Stimulated activated CD8-positive, alpha-beta memory T cell treated with anti-CD3 and anti-CD28 coated beads, Interleukin-12 subunit alpha, Interleukin-12 subunit beta, amount 100 ng/mL, for 1 hour (primary cell): ENCODE results near the gene LENG9.
"Not testable (repeated sequence)": the region's sequence is repeated elsewhere in the genome, so short reads cannot be mapped to it uniquely, and the experiment has no call there.

Source experiments
- DNase-seq: peaks from one replicate; pipeline ENCODE4 v3.0.0-alpha.2; 2020; ENCODE audit warnings: low read depth

The LENG9 gene

GRCh38 chr19:54459282-54460229 lies 4.0 kb downstream of the LENG9 start:
- no peak for DNase-seq

GRCh38 chr19:54458648-54459281 lies 4.8 kb downstream of the LENG9 start:
- DNase-seq = no peak

- DNase-seq = no peak
Measured at GRCh38 chr19:54457773-54458647, 5.6 kb downstream of the LENG9 start.

- no peak for DNase-seq
Measured at GRCh38 chr19:54456423-54457373, 6.9 kb downstream of the LENG9 start.

GRCh38 chr19:54455786-54456422 lies 7.7 kb downstream of the LENG9 start:
- no peak for DNase-seq

GRCh38 chr19:54454781-54455675 lies 8.6 kb downstream of the LENG9 start:
- DNase-seq = no peak

GRCh38 chr19:54453921-54454780 lies 9.4 kb downstream of the LENG9 start:
- DNase-seq = no peak

- no peak for DNase-seq
Measured at GRCh38 chr19:54452626-54453025, 11.0 kb downstream of the LENG9 start.

- no peak for DNase-seq
Measured at GRCh38 chr19:54451997-54452396, 11.6 kb downstream of the LENG9 start.

- DNase-seq = no peak
Measured at GRCh38 chr19:54451331-54451871, 12.2 kb downstream of the LENG9 start.

- DNase-seq = no peak
Measured at GRCh38 chr19:54449701-54450069, 13.9 kb downstream of the LENG9 start.

GRCh38 chr19:54448774-54449700 lies 14.5 kb downstream of the LENG9 start, which contains the start of gene LENG8:
LENG8 (plus strand) TSS chr19:54449199; CDS start chr19:54451345, 2,146 bp downstream.
- DNase-seq = peak; percentile 95

GRCh38 chr19:54448040-54448773 lies 15.4 kb downstream of the LENG9 start:
- peak; percentile 11 for DNase-seq

- not testable (repeated sequence) for DNase-seq
Measured at GRCh38 chr19:54446349-54446748, 17.2 kb downstream of the LENG9 start.

- no peak for DNase-seq
Measured at GRCh38 chr19:54444737-54445136, 18.8 kb downstream of the LENG9 start.

GRCh38 chr19:54440641-54441040 lies 22.9 kb downstream of the LENG9 start:
- no peak for DNase-seq
